ENCODE measurements around the gene USP15. TPM values are rescaled to one million over a fixed set of nuclear protein-coding genes. Genes with fewer than 3 reads are reported as not detected.
A peak's percentile ranks its signal among the peaks of the same experiment; 100 is the strongest.
"Not testable (repeated sequence)": the region's sequence is repeated elsewhere in the genome, so short reads cannot be mapped to it uniquely, and the experiment has no call there.

The USP15 gene
- total RNA-seq, 6 experiments from 2014 or later: 32.4 to 60.5 (median 37.9) TPM

DNA sequence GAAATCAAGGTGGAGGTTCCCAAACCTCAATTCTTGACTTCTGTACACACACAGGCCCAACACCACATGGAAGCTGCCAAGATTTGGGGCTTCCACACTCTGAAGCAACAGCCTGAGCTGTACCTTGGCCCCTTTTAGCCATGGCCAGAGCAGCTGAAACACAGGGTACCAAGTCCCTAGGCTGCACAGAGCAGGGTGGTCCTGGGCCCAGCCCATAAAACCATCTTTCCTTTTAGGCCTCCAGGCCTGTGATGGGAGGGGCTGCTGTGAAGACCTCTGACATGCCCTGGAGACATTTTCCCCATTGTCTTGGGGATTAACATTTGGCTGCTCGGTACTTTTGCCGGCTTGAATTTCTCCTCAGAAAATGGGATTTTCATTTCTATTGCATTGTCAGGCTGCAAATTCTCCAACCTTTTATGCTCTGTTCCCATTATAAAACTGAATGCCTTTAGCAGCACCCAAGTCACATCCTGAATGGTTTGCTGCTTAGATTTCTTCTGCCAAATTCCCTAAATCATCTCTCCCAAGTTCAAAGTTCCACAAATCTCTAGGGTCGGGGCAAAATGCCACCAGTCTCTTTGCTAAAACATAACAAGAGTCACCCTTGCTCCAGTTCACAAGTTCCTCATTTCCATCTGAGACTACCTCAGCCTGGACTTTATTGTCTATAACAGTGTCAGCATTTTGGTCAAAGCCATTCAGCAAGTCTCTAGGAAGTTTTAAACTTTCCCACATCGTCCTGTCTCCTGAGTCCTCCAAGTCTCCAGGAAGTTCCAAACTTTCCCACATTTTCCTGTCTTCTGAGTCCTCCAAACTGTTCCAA, 84.7 kb downstream of the USP15 start:
- WGBS (ENCODE audit: insufficient coverage, low coverage, low lambda C conversion rate, missing lambda C conversion rate): 79% methylated on average over 4 of the region's 4 CpGs
- intact Hi-C loops (cut with DNase I); H3K4me3 ChIP-seq; H3K27ac ChIP-seq; H3K9me3 ChIP-seq; H3K27me3 ChIP-seq; H3K36me3 ChIP-seq; H3K4me1 ChIP-seq; DNase-seq: not testable (repeated sequence)
- peak in 1 of 4 donors; percentile 26 for ATAC-seq

DNA sequence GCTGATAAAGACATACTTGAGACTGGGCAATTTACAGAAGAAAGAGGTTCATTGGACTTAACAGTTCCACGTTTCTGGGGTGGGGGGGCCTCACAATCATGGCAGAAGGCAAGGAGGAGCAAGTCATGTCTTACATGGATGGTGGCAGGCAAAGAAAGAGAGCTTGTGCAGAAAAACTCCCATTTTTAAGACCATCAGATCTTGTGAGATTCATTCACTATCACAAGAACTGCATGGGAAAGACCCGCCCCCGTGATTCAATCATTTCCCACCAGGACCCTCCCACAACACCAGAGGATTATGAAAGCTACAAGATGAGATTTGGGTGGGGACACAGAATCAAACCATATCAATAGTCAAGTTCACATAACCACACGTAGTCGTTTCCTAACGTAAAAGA, 85.5 kb downstream of the USP15 start:
- H3K27me3 ChIP-seq: no peaks in the 10 kb centered on the region
- no peaks in the 10 kb centered on the region for H3K9me3 ChIP-seq
- H3K27ac ChIP-seq: no peak overlapping the region
- intact Hi-C loops (cut with DNase I): no loop called here
- TF ChIP-seq CTCF (IDR thresholded peaks at IDR 0.05) (no peak), POLR2A (IDR thresholded peaks at IDR 0.05) (no peak)
- peaks cover 0 to 7% (median 0%) of the 10 kb centered on the region in 4 donors for H3K36me3 ChIP-seq
- 100% methylated on average over 6 of the region's 6 CpGs for WGBS (ENCODE audit: insufficient coverage, low coverage, low lambda C conversion rate, missing lambda C conversion rate)
- ATAC-seq (no peak), DNase-seq (no peak)
- no peaks in the 10 kb centered on the region for H3K4me1 ChIP-seq
- H3K4me3 ChIP-seq: no peak overlapping the region

DNA sequence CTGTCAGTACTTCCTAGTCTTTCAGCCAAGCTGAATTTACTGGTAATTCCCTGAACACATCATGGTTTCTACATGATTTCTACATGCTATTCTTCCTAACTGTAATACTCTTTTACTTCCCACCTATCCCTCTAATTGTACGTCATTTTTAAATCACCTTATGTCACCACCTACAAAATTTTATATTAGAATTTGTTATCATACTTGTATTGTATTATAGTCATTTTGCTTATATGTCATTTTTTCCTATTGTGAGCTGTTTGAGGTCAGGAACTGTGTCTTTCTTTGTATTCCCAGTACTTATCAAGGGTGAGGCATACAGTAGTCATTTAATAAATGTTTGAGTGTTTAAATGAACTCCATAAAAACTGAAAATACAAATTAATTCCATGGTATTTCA, 86.6 kb downstream of the USP15 start:
- 100% methylated on average over 1 of the region's 1 CpG for WGBS (ENCODE audit: insufficient coverage, low coverage, low lambda C conversion rate, missing lambda C conversion rate)
- Histone ChIP-seq H3K9me3 (no peaks in the 10 kb centered on the region), H3K27ac (no peak overlapping the region), H3K4me3 (no peak overlapping the region), H3K4me1 (no peaks in the 10 kb centered on the region), H3K27me3 (no peaks in the 10 kb centered on the region), H3K36me3 (peaks cover 0 to 7% (median 0%) of the 10 kb centered on the region in 4 donors)
- intact Hi-C loops (cut with DNase I): no loop called here
- no peak for ATAC-seq
- no peak for DNase-seq
- TF ChIP-seq CTCF (IDR thresholded peaks at IDR 0.05) (no peak), POLR2A (IDR thresholded peaks at IDR 0.05) (no peak)

DNA sequence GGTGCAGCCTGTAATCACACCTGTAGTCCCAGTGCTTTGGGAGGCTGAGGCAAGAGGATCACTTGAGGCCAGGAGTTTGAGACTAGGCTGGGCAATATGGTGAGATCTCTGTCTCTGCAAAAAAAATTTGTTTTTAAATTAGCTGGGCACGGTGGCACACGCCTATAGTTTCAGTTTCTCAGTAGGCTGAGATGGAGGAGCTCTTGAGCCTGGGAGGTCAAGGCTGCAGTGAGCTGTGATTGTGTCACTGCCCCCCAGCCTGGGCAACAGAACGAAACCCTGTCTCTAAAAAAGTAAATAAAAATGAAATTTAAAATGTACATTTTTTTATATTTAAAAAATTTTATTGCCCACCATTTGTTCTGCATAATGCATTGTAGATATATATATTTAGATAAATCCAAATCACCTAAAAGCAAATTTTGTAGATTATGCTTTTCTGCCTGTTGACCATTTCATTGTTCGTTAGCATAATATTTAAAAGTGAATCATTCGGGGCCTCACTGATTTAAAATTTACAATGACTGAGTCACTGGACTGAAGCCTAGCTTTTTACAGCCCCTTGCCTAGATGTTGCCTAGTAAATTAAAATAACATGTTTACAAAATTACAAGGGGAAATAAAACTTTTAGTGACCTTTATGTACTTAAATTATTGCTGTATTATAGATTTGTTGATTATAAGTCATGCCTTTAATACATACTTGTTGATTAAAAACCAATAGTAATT, 87.9 kb downstream of the USP15 start:
- no peak for TF ChIP-seq CTCF (IDR thresholded peaks at IDR 0.05)
- no peak for TF ChIP-seq POLR2A (IDR thresholded peaks at IDR 0.05)

DNA sequence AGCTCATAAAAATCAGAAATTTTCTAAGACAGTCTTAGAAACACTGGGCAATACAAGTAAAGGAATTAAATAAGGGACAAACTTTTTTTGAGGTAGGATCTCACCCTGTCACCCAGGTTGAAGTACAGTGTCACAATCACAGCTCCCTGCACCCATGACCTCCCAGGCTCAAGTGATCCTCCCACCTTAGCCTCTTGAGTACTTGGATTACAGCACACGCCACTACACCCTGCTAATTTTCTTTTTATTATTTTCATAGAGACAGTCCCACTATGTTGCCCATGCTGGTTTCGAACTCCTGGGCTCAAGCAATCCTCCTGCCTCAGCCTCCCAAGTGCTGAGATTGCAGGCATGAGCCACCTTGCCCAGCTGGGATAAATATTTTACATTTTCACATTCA, 90.3 kb downstream of the USP15 start:
- TF ChIP-seq POLR2A (IDR thresholded peaks at IDR 0.05) (no peak), CTCF (IDR thresholded peaks at IDR 0.05) (no peak)
- Histone ChIP-seq H3K4me3 (no peak overlapping the region), H3K27ac (no peak overlapping the region), H3K4me1 (no peaks in the 10 kb centered on the region), H3K36me3 (peaks cover 0 to 2% (median 0%) of the 10 kb centered on the region in 4 donors), H3K27me3 (no peaks in the 10 kb centered on the region), H3K9me3 (no peaks in the 10 kb centered on the region)
- intact Hi-C loops (cut with DNase I): no loop called here
- DNase-seq: no peak
- WGBS (ENCODE audit: insufficient coverage, low coverage, low lambda C conversion rate, missing lambda C conversion rate): 89% methylated on average over 2 of the region's 2 CpGs
- no peak for ATAC-seq

More for the DNA sequence above, 87.9 kb downstream of the USP15 start:
- Histone ChIP-seq H3K4me1 (no peaks in the 10 kb centered on the region), H3K27ac (no peak overlapping the region), H3K9me3 (no peaks in the 10 kb centered on the region), H3K4me3 (no peak overlapping the region), H3K27me3 (no peaks in the 10 kb centered on the region), H3K36me3 (peaks cover 0 to 2% (median 0%) of the 10 kb centered on the region in 4 donors)
- DNase-seq (no peak), ATAC-seq (no peak)
- 92% methylated on average over 5 of the region's 5 CpGs for WGBS (ENCODE audit: insufficient coverage, low coverage, low lambda C conversion rate, missing lambda C conversion rate)
- intact Hi-C loops (cut with DNase I): no loop called here
